C4-2B (cell line): ENCODE results near the gene PAXX.

ENCODE experiments used
- ZFX ChIP-seq: fragments of 450-650 bp; IDR thresholded peaks from 2 replicates; pipeline ENCODE4 v1.6.1; 2017
- TF ChIP-seq, protein P1 (sequence below): fragments of 450-650 bp; conservative IDR thresholded peaks from 2 replicates; pipeline ENCODE4 v1.5.1; 2017; ENCODE audit warnings: mild to moderate bottlenecking

DNA sequence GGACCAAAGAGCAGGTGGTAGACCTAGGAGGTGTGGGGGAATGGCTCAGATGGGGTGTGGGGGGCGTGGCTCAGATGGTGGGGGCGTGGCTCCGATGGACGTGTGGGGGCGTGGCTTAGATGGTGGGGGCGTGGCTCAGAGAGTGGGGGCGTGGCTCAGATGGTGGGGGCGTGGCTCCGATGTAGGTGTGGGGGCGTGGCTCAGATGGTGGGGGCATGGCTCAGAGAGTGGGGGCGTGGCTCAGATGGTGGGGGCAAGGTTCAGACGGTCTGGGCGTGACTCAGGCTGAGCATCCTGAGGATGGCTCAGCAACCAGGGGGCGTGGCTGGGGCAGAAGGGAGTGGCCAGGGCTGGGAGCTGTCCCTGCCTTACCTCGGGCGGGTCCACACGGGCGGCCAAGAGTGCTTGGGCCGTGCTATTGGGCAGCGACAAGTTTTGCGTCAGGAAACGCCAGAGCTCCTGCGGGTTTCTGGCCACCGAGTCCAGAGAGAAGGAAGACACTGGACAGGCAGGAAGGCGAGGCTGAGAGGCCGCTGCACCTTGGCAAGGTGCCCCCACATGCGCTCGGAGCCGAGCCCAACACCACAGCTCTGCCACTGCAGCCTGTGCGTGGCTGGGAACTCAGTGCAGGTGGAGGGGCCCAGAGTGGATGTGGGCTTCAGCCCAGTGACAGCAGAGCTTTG is 29.9 kb downstream of the PAXX start:
- TF ChIP-seq, protein P1, sequence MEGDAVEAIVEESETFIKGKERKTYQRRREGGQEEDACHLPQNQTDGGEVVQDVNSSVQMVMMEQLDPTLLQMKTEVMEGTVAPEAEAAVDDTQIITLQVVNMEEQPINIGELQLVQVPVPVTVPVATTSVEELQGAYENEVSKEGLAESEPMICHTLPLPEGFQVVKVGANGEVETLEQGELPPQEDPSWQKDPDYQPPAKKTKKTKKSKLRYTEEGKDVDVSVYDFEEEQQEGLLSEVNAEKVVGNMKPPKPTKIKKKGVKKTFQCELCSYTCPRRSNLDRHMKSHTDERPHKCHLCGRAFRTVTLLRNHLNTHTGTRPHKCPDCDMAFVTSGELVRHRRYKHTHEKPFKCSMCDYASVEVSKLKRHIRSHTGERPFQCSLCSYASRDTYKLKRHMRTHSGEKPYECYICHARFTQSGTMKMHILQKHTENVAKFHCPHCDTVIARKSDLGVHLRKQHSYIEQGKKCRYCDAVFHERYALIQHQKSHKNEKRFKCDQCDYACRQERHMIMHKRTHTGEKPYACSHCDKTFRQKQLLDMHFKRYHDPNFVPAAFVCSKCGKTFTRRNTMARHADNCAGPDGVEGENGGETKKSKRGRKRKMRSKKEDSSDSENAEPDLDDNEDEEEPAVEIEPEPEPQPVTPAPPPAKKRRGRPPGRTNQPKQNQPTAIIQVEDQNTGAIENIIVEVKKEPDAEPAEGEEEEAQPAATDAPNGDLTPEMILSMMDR = no peak
- TF ChIP-seq ZFX = no peak
